ENCODE measurements around the gene RGCC.
A peak's percentile ranks its signal among the peaks of the same experiment; 100 is the strongest.
"Not testable (repeated sequence)": the region's sequence is repeated elsewhere in the genome, so short reads cannot be mapped to it uniquely, and the experiment has no call there.

RGCC gene, protein sequence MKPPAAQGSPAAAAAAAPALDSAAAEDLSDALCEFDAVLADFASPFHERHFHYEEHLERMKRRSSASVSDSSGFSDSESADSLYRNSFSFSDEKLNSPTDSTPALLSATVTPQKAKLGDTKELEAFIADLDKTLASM

DNA sequence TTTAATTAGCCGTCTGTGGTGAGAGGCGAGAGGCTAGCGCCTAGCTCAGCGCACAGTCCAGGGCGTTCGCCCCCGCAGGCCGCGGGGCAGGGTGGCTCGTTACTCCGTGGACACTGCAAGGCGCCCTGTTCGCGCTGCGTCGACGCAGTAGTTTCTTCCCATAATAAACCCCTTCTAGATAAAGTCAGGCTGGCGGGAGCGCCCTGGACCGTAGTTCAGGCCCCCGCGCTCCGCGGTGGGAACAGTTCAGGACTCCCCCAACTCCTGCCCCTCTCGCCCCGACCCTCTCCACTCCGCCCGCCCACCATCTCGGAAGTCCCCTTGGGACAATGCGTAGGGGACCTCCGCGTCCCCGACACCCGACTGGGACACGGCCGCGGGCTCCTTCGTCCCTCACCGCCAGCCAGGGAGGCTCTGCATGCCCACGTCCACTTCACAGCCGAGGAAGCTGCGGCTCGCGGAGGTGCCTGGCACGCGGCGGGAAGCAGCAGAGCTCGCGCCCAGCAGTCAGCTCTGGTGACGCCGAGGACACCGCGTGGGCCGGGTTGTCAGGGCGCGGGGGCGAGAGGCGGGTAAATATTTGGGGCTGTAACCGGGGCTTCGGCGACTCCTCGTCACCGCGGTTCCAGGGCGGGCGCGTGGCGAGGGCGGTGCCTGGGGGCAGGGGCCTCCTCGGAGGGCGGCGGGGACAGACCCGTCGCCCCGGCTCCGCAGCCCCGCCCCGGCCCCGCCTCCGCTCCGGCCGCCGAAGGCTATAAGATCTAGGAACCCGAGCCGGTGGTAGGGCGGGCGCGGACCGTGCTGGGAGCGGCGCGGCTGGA lies at the start of gene RGCC:
Gene RGCC (plus strand): TSS at position 783 of the 821 bp plus-strand sequence. CDS start 158 bp downstream, outside the sequence.
- DNase-seq, result peak; percentile 79

DNA sequence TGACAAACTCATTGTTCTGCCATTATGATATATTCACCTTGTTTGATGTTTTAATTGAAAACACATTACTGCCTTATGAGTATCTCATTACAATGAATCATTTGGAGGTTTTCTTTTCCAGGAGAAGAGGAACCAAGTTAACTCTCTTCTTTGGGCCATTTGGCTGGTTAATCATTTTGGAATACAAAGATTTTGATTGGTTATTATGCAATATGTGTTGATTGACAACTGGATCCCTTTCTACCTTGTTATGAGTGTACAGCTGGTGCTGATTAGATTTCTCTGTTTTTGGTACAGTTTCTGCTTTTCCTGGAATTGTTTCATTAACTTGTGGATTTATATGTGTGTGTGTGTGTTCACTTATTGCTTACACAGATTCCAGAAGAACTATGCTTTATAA lies 49.2 kb upstream of the RGCC start:
- DNase-seq, result no peak

DNA sequence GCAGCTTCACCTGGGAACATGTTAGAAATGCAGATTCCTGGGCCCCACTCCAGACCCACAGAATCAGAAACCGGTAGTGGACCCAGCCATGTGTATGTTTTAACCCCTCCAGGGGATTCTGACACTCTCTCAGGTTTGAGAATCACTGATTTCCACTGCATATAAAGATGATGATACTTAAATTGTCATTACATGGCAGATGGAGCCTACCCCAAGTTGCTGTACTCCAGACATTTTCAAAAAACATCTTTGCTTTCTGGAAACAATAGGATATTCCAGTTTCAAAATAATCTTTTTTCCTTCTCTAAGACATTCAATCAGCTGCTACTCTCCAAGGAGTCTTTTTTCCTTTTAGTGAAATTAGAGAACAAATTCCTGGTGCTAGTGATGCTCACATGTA lies 48.6 kb upstream of the RGCC start:
- no peak for DNase-seq

DNA sequence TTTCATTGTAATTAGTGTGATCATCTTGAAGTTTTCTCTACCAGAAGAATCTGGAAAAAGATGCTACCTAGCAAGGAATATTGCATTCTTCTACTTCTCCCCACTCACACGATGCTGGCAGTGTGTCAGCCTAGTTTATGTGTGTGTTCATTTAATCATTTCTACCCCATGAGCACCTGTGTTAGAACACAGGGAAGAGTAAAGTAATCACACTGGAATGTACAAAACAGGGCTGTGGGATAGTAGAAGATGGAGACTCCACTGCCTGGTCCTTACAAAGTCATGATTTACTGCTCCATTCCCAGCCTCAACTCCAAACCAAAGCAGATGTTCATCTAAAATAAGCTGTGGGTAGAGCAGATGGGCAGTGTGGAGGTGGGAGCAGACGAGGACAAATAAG lies 47.7 kb upstream of the RGCC start:
- DNase-seq, result no peak

DNA sequence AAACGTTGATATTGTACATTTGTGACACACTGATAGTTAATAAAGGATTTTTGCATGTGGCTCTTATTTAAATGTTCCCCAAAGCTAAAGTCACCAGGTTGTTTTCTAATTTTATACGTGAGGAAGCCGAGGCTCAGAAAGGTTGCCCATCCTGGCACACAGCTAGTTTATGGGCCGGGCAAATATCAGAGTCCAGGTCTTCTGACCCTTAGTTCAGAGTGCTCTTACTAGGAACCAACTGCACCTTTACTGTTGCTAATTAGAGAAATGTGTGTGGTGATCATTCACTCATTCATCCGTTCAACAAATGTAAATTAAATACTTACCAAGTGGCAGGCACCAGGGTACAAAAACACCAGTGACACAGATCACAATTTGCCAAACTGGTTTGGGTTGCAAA lies 46.3 kb upstream of the RGCC start:
- no peak for DNase-seq

DNA sequence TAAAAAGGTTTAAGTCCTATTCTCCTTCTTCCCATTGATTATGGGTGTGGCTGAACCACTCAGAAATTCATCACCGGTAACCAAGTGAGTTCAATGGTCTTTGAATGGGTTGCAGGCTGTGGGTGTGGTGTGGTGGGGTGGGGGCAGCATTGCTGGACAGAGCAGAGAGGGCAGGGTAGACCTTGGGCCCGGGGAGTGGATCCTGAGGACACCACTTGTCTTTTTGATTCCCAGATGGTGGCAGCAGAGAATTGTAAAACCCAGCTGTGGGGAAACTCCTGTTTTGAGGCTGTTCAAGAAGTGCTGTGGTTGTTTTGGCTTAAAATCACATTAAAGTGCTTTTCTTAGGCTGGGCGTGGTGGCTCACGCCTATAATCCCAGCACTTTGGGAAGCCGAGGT lies 45.8 kb upstream of the RGCC start:
- no peak for DNase-seq

DNA sequence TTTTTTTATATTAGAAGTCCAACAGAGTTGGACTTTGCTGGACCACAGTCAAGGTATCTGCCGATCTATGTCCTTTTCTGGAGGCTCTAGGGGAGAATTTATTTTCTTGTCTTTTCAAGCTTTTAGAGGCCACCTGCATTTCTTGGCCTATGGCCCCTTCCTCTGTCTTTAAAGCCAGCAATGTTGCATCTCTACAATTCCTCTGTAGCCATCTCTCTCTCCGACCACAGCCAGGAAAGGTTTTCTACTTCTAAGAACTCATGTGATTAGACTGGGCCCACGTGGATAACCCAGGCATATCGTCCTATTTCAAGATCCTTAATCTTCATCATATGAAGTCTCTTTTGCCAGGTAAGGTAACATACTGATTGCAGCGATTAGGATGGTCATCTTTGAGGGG lies 43.5 kb upstream of the RGCC start:
- no peak for DNase-seq

DNA sequence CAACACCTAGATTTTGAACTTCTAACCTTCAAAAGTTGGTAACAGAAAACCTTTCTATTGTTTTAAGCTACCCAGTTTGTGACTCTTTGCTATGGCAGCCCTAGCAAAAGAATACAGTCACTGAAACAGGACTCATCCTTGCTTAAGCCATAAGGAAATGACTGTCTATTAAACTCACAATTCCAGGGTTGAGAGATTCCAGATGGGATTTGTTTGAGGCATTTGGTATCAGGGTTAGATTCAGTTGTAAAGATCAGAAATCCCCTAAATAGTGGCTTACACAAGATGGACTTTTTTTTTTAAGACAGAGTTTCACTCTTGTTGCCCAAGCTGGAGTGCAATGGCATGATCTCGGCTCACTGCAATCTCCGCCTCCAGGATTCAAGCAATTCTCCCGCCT lies 41.1 kb upstream of the RGCC start:
- DNase-seq, result no peak

DNA sequence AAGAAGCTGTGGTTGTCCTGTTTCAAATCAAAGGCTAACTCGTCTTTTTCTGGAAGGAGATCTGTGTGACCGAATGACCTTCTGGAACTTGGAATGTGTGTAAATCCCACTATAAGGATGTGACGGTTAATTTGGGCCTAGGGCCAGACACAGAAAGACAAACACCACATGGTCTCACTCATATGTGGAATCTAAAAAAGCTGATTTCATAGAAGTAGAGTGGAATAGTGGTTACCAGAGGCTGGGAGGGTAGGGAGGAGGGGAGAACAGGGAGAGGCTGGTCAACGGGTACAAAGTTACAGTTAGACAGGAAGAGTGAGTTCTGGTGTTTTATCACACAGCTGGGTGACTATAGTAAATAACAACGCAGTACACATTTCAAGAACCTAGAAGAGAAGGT lies 39.3 kb upstream of the RGCC start:
- DNase-seq, result no peak

DNA sequence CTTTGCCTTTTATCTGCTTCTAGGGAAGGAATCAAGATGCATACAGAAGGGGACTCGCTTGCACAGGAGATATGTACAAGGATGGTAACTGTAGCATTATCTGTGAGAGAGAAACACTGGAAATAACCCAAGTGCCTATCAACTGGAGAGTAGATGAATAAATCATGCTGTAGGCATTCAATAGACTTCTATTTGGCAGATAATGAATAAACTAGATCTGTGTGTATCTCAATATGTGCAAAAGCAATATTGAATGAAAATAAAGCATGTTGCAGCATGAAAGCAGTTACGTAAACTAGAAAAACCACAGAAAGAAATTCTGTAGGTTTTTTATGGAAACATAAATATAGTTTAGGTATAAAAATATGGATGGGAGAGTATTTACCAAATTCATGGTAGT lies 38.6 kb upstream of the RGCC start:
- no peak for DNase-seq

DNA sequence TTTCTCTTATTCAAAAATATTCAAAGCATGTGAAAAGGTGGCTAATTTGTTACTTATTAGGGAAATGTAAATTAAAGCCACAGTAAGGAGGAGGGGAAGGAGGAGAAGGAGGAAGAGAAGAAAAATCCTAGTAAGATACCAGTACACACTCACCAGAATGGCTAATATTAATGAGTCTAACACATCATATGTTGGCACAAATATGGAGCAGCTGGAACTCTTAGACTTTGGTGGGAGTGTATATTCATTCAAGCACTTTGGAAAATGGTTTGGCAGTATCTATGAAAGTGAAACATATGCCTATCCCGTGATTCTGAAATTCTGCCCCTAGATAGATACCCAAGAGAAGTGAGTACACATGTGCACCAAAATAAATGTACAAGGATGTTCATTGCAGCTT lies 38.1 kb upstream of the RGCC start:
- no peak for DNase-seq

DNA sequence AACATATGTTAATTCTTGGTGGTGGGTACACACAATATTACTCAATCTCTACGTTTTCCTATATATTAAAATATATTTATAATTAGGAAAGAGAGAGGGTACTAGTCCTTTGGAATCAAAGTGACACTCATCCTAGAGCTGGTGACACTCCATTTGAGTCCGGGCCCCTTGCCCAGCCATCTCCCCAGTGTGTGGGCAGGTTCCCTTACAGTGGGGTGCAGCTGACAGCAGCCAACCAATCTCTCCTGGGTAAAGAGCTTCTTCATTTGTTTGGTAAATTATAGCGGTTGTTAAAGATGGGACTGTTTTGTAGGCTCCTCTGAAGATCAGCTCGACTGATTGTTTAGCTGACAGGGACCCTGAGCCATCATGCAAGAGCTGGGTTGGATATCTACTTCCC lies 37.2 kb upstream of the RGCC start:
- DNase-seq, result no peak

DNA sequence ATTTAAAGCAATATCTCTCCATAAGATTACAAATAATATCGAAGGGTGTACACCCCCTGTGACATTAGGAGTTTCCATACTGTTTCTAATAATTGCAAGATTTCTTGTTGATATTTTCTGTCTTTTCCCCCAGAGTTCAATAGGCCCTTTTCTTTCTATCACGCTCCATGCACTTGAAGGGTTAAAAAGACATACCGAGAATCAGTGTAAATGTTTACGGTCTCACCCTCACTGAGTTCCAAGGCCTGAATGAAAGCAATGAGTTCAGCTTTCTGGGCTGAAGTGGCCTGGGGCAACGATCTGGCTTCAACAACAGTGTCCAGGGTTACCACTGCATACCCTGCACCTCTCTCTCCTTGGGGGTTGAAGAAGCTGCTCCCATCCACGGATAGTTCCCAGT lies 36.0 kb upstream of the RGCC start:
- not testable (repeated sequence) for DNase-seq

DNA sequence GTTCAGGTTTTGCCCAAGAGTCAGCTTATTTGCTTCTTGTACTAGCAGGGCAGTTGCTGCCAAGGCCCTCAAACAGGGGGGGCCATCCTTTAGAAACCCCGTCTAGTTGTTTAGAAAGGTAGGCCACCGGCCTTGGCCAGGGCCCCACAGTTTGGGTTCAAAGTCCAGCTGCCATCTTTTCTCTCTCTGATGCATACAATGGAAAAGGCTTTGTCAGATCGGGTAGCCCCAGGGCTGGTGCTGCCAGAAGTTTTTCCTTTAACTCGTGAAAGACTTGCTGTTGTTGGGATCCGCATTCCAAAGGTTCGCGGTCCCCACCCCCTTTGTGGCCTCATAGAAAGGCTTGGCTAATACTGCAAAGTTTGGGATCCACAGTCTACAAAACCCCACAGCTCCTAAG lies 35.4 kb upstream of the RGCC start:
- not testable (repeated sequence) for DNase-seq

DNA sequence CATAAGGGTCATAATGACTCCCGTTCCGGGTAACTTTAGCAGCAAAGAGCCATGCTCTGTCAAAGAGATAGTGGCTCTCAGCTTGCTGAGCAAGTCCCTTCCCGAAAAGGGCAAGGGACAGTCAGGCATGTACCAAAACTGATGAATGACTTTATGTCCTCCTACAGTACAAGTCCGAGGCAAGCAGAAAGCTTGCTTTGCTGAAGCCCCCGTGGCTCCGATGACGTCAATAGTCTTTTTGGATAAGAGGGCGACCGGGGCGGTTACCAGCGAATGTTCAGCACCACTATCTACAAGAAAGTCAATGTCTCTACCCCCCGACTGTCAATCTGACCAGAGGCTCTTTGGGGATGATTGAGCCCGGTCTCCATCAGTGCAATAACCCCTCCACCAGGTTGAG lies 34.1 kb upstream of the RGCC start:
- DNase-seq, result not testable (repeated sequence)

DNA sequence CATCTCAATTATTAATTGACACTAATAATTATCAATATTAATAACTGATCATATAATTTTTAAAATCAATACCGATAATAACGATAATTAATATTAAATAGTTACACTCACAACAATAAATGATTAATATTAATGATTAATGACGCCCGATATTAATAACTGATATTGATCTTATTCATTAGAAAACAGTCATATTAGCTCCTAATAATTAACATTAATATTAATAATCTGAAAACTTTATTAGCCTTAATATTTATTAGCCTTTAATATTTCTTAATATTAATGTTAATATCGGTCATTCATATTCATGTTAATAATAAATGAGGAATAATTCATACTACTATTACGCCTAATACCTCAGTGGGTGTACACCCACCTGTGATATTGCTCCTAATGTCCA lies 32.7 kb upstream of the RGCC start:
- DNase-seq, result not testable (repeated sequence)

DNA sequence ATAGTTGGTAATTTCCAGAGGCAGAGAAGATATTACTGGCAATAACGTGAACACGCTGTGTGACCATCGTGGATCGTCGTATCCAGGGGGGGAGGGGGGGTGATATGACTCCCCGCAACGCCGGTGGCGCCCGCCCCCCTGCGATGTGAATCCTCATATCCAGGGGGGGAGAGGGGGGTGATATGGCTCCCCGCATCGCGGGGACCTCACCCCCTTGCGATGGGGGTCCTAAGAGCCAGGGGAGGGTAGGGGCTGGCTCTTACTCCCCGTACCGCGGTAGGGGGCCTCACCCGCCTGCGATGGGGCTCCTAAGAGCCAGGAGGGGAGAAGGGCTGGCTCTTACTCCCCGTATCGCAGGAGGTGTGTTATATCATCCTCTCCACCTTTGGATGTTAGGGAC lies 31.3 kb upstream of the RGCC start:
- no peak for DNase-seq

DNA sequence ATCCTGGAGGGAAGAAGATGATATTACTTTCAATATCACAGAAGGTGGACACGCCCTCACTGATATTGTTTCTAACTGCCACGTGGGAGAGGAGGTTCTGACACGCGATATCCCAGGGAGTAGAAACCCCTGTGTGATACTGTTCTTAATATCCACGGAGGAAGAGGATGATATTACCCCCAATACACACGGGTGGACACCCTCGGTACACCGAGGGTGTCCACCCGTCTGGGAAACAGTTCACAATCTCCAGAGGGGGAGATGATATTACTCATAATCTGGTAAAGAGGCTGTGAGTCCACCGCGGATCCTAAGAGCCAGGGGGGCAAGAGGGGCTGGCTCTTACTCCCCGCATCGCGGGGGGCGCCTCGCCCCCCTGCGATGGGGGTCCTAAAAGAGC lies 29.7 kb upstream of the RGCC start:
- DNase-seq, result no peak

DNA sequence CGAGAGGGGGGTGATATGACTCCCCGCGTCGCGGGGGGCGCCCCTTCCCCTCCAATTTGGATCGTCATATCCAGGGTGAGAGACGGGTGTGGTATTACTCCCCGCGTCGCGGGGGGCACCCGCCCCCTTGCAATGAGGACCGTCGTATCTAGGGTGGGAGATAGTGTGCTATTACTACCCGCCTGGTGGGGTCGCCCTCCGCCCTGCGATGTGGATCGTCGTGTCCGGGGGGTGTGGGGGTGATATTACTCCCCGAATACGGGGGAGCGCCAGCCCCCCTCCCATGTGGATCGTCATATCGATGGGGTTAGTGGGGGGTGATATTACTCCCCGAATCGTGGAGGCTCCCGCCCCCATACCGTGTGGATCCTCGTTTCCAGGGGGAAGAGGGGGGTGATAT lies 29.2 kb upstream of the RGCC start:
- no peak for DNase-seq

DNA sequence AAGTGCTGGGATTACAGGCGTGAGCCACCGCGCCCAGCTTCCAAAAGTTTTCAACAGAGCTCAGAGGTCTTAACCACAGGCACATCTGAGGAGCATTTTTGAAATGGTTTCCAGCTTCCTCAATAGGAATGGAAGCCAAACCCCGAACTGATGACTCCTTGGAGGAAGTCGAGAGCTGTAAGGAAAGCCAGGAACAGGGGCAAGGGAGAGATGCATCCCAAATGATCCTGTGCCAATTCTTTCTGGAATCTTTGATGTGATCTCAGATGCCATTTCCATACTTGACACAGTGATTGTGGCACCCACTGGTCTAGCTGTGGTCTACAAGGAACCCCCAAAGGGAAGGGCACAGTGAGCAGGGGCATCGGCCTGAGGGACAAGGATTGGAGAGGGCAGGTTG lies 23.3 kb upstream of the RGCC start:
- DNase-seq, result not testable (repeated sequence)

DNA sequence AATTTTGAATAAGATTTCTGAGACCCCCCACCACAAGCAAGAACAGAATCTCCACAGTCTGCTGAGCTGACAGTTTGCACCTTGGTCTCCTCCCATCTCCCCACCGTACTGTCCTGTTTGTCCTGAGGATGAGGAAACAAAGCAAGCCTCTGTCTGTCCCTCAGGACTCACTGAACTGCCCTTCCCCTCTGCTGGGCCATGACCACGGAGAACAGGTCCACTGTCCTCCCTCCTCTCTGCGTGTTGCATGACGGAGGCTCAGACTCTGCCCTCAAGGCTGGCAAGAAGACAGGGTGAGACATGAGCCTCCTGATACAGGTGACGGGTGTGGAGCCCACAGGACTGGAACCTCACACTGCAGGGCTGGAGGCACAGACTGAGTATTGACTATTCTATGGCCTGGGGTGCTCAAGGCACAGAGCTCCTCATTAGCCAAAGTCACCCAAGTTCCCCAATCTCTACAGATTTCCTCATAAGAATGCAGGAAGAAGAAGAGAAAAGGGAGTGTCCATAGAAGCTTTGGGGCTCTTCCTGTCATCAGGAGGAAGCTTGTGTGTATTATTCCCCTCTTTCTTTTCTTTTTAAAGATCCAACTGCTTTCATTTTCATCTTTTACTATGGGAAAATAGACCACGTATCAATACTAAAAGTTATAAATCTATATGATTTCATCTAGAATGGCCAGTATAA lies 22.4 kb upstream of the RGCC start:
- no peak for DNase-seq

DNA sequence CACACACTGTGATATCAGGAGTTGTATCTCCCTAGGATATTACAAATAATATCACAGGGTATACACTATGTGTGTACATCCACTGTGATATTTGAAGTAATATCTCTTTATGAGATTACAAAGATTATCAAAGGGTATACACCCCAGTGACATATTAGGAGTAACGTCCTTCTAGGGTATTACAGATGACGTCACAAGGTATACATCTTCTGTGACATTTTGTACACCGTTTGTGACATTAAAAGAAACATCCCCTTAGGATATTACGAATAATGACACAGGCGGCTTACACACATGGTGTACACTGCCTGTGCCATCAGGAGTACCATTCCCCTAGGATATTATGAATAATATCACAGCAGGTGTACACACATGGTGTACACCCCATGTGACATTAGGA lies 13.4 kb upstream of the RGCC start:
- no peak for DNase-seq

DNA sequence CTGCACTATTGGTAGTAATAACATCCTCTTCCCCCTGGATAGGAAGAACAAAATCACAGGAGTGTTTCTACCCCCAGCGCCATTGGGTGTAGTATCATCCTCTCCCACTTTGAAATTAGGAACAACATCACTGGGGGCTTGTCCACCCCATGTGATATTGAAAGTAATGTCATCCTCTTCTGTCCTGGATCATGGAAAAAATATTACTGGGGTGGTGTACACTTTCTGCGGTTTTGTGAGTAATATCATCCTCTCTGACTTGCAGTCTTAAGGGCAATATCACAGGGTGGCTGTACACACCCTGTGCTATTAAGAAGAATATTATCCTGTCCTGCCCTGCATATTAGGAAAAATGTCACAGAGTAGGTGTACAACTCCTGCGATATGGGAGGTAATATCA lies 4.9 kb upstream of the RGCC start:
- DNase-seq, result no peak

DNA sequence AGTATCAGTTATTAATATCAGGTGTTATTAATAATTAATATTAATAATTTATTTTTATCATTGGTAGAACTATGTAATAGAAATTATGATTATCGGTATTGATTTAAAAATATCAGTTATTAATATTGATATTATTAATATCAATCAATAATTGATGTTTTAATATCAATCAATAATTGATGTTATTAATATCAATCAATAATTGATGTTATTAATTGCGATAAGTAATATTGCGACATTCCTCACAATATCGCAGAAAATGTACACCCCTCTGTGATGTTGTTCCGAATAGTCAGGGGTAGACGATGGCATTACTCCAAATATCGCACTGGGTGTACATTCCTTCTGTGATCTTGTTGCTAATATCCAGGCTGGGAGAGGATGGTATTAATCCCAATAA lies 3.7 kb upstream of the RGCC start:
- no peak for DNase-seq

Data from activated effector memory CD4-positive, alpha-beta T cell treated with Interleukin-2 at 50 U/mL for 16 hours (primary cell).